ENCODE measurements around the gene TMEM132E. TPM values are rescaled to one million over a fixed set of nuclear protein-coding genes. Genes with fewer than 3 reads are reported as not detected.

TMEM132E gene
- total RNA-seq, 1 donor: under 0.01 TPM

DNA sequence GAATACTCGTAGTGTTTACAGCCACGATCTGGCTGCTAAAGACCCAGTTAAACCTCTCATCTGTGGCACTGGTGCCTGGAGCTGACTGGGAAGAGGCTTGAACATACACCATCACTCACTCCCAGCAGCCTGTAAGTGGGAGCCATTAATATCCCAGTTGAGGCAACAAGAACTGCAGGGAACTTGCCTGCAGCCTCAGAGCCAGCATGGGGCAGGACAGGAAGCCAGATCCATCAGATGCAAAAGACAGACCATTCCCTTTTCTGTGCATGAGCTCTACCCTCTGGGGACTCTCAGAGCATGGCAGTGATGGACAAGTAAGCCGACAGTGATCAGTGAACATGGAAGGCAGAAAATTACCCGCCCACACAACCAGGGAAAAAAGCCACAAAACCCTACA lies 91.8 kb downstream of the TMEM132E start:
- TF ChIP-seq, protein P1, sequence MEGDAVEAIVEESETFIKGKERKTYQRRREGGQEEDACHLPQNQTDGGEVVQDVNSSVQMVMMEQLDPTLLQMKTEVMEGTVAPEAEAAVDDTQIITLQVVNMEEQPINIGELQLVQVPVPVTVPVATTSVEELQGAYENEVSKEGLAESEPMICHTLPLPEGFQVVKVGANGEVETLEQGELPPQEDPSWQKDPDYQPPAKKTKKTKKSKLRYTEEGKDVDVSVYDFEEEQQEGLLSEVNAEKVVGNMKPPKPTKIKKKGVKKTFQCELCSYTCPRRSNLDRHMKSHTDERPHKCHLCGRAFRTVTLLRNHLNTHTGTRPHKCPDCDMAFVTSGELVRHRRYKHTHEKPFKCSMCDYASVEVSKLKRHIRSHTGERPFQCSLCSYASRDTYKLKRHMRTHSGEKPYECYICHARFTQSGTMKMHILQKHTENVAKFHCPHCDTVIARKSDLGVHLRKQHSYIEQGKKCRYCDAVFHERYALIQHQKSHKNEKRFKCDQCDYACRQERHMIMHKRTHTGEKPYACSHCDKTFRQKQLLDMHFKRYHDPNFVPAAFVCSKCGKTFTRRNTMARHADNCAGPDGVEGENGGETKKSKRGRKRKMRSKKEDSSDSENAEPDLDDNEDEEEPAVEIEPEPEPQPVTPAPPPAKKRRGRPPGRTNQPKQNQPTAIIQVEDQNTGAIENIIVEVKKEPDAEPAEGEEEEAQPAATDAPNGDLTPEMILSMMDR (IDR thresholded peaks at IDR 0.05; ENCODE audit: insufficient read depth, low read length): no peak
- no peak for DNase-seq (ENCODE audit: low read depth)
- no peak overlapping the region for H3K4me3 ChIP-seq (ENCODE audit: low read depth, low read length)

DNA sequence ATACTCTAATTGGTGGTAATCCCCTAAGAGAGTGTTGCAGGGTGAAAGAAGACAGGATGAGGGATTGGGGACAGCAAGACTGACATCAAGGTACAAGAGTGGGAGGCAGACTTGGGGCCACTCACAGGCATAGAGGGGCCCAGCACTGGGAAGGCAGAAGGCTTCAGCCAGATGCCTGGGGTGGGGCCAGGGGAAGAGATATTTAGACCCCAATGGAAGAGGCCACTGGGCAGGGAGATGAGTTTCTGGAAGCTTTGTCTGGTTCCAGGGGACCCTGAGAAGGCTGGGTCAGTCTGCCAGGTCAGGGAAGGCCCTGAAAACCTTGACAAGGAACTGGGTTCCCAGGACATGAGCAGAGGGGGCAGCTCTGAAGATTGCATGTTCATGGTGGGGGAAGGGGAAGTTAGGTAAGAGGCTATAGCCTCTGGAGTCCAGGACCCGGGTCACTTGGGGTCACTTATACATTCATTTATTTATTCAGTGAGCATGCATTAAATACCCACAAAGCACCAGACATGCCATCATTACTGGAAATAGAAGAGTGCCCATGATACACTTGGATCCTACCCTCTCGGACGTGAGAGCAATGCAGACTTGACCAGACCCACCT lies 92.9 kb downstream of the TMEM132E start:
- no peak for DNase-seq (ENCODE audit: low read depth)

DNA sequence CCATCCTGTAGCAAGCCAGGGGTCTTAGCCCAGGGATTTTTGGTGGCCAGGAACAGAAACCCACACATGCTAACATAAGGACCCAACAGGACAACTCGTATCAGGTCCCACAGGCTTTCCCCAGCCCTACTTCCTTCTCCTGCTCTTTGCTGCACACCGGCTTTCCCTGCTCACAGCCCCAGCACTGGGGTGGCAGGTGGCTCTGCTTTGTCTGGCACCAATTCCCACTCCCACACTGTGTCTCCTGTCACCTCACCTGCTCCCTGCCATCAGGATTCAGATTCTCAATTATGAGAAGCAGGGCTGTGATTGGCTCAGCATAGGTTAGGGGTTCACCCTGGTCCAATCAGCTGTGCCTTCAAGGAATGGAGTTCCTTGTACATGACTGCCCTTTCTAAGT lies 94.1 kb downstream of the TMEM132E start:
- TF ChIP-seq, protein P1 (IDR thresholded peaks at IDR 0.05; ENCODE audit: insufficient read depth, low read length): no peak
- no peak overlapping the region for H3K4me3 ChIP-seq (ENCODE audit: low read depth, low read length)
- DNase-seq (ENCODE audit: low read depth): no peak

More for the DNA sequence above, 92.9 kb downstream of the TMEM132E start:
- TF ChIP-seq, protein P1 (IDR thresholded peaks at IDR 0.05; ENCODE audit: insufficient read depth, low read length): no peak
- no peak overlapping the region for H3K4me3 ChIP-seq (ENCODE audit: low read depth, low read length)

DNA sequence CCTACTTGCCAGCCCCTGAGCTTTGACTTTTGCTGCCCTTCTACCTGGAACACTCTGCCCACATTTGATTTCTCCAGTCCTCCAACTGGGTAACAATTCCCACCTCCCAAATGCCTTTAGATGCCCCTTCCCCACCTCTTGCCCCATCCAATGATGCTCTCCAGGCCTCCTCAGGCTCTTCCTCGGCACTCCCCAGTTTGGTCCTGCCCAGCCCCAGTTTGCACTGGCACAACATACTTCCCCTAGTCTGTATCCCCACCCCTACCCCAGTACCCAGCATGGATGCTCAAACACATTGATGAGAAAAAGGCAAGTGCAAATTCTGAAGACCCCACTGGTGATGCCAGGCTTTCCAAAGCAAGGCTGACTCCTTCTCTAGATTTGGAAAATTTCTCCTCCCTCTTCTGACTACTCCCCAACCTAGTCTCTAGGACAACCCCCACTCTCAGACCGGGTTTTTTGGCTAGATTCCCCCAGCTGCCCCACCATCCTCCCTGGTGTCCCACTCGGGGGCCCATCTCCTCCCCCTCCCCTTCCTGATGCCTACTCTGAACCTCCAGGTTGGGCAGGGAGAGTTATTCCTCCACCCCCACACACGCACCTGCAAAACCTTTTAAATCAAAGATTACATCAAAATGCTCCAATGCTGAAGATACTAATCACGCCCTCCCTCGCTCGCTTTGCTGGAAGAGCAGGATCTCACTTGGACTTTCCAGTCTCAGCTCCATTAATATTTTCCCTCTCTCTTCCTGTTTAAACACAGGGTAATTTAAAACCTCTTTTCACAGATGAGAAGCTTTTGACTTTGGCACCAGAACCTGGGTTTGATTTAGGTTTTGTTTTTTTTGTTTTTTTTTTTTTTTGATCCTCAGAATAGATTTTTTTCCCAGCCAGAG lies 94.9 kb downstream of the TMEM132E start:
- no peak for DNase-seq (ENCODE audit: low read depth)
- H3K4me3 ChIP-seq (ENCODE audit: low read depth, low read length): no peak overlapping the region
- TF ChIP-seq, protein P1 (IDR thresholded peaks at IDR 0.05; ENCODE audit: insufficient read depth, low read length): no peak

DNA sequence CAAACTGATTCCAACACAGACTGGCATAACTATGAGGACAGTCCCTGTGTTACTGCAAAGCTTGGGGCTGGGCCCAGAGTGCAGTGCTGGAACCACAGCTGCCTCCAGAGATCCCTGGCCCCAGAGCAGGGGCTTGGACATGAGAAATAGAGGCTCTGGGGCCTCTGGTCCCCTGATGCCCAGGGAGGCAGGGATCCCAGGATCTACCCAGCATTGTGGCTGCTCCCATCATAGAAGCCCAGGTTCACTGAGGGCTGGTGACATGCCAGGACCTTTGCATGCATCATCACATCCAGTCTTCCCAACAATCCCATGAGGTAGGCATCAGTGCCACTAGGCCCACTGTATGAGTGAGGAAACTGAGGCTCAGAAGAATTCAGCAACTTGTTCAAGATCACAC lies 95.8 kb downstream of the TMEM132E start:
- no peak for DNase-seq (ENCODE audit: low read depth)

DNA sequence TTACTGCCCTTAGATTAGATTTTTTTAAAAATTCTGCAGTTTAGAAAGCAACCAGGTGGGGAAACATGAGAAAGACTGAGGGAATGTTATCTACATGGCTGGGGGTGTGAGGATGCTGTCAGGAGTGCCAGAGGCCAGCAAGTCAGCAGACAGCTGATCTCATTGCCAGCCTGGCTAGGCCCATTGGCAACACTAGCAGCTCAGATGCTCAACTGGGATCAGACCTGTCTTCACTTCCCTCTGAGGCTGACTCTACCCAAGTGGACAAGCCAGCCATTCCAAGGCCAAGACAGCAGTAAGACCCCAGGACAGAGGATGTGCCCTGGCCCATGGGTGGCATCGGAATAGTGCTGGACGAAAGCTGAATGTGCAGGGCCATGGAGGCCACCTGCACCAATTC lies 96.2 kb downstream of the TMEM132E start:
- H3K4me3 ChIP-seq (ENCODE audit: low read depth, low read length): no peak overlapping the region
- TF ChIP-seq, protein P1 (IDR thresholded peaks at IDR 0.05; ENCODE audit: insufficient read depth, low read length): no peak
- DNase-seq (ENCODE audit: low read depth): no peak

More for the DNA sequence above, 95.8 kb downstream of the TMEM132E start:
- TF ChIP-seq, protein P1 (IDR thresholded peaks at IDR 0.05; ENCODE audit: insufficient read depth, low read length): no peak
- H3K4me3 ChIP-seq (ENCODE audit: low read depth, low read length): no peak overlapping the region
